CD4-positive, alpha-beta memory T cell (primary cell): ENCODE results near the gene GCK. TPM values are rescaled to one million over a fixed set of nuclear protein-coding genes. Genes with fewer than 3 reads are reported as not detected.

Experiments
- CTCF ChIA-PET: fragments of 350-600 bp; sonication (Branson Sonifier 250); formaldehyde crosslinking; loops from one replicate; lab custom pipeline; 2021; ENCODE audit warnings: inconsistent platforms; ENCODE audit not compliant: partially characterized antibody; lab: Charles Lee
- POLR2A ChIA-PET: fragments of 350-600 bp; sonication (Branson Sonifier 250); formaldehyde crosslinking; loops from one replicate; lab custom pipeline; 2021; ENCODE audit not compliant: partially characterized antibody; lab: Charles Lee
- DNase-seq, 5 donors: peaks; one replicate each; pipeline versions ENCODE4 v3.0.0 to v3.0.0-alpha.2; 2020 to 2022; ENCODE audit warnings: mixed read lengths in 1 of 5
- H3K27ac ChIP-seq: one replicate; pipeline ENCODE4 v1.7.0; 2013; ENCODE audit warnings: low read depth, low read length
- H3K27me3 ChIP-seq: 2 replicates; pipeline ENCODE4 v1.7.0; 2013; ENCODE audit warnings: mild to moderate bottlenecking, low read length, moderate library complexity; ENCODE audit not compliant: insufficient read depth
- H3K36me3 ChIP-seq: 2 replicates; pipeline ENCODE4 v1.7.0; 2013; ENCODE audit warnings: mild to moderate bottlenecking, low read length, moderate library complexity; ENCODE audit not compliant: insufficient read depth
- H3K4me1 ChIP-seq: 2 replicates; pipeline ENCODE4 v1.7.0; 2013; ENCODE audit warnings: mild to moderate bottlenecking, low read length, moderate library complexity; ENCODE audit not compliant: insufficient read depth
- H3K4me3 ChIP-seq, 2 donors: one replicate each; pipeline ENCODE4 v1.7.0; 2013; ENCODE audit warnings: low read length in 2 of 2, mild to moderate bottlenecking in 1 of 2
- H3K9me3 ChIP-seq, 2 donors: one replicate each; pipeline ENCODE4 v1.7.0; 2013; ENCODE audit warnings: low read length in 2 of 2, control low read depth in 1 of 2; ENCODE audit not compliant: control insufficient read depth in 1 of 2
- H3K27ac Mint-ChIP-seq, 7 donors: one replicate each; pipeline ENCODE4 v1.8.0; 2020 to 2021; ENCODE audit warnings: mixed read lengths in 7 of 7, mild to moderate bottlenecking in 6 of 7, inconsistent platforms in 3 of 7, moderate library complexity in 3 of 7
- H3K27me3 Mint-ChIP-seq, 2 donors: one replicate each; pipeline ENCODE4 v1.8.0; 2020 to 2021; ENCODE audit warnings: mixed read lengths in 2 of 2
- H3K36me3 Mint-ChIP-seq, 2 donors: one replicate each; pipeline ENCODE4 v1.8.0; 2020 to 2021; ENCODE audit warnings: mixed read lengths in 2 of 2, inconsistent platforms in 1 of 2, mild to moderate bottlenecking in 1 of 2
- H3K4me1 Mint-ChIP-seq, 4 donors: one replicate each; pipeline ENCODE4 v1.8.0; 2020 to 2021; ENCODE audit warnings: mixed read lengths in 4 of 4, mild to moderate bottlenecking in 1 of 4
- H3K4me3 Mint-ChIP-seq, 8 donors: one replicate each; pipeline ENCODE4 v1.8.0; 2020 to 2021; ENCODE audit warnings: mixed read lengths in 8 of 8, mild to moderate bottlenecking in 7 of 8, moderate library complexity in 6 of 8, inconsistent platforms in 3 of 8
- H3K9me3 Mint-ChIP-seq, 8 donors: one replicate each; pipeline ENCODE4 v1.8.0; 2020 to 2021; ENCODE audit warnings: mixed read lengths in 8 of 8, mild to moderate bottlenecking in 5 of 8, inconsistent platforms in 3 of 8, moderate library complexity in 1 of 8
- intact Hi-C: fragments of 100-400 bp; cut with micrococcal nuclease; formaldehyde crosslinking; loops from one replicate; pipeline ENCODE4 v1.15.1; 2023
- polyA plus RNA-seq, 2 donors: library from polyadenylated mRNA; unstranded; fragments of 300-500 nt; fragmentation: Illumina TruSeq; gene quantifications; one replicate each; pipeline ENCODE4 v1.2.3, GENCODE V29; 2021
- total RNA-seq, 2 experiments: library from RNA; stranded (reverse); gene quantifications; one replicate each; pipeline ENCODE4 v1.2.3, GENCODE V29; 2021

The GCK gene
- total and polyA plus RNA-seq, 4 experiments from 2014 or later = 0.33 to 0.38 TPM; not detected in 2

DNA sequence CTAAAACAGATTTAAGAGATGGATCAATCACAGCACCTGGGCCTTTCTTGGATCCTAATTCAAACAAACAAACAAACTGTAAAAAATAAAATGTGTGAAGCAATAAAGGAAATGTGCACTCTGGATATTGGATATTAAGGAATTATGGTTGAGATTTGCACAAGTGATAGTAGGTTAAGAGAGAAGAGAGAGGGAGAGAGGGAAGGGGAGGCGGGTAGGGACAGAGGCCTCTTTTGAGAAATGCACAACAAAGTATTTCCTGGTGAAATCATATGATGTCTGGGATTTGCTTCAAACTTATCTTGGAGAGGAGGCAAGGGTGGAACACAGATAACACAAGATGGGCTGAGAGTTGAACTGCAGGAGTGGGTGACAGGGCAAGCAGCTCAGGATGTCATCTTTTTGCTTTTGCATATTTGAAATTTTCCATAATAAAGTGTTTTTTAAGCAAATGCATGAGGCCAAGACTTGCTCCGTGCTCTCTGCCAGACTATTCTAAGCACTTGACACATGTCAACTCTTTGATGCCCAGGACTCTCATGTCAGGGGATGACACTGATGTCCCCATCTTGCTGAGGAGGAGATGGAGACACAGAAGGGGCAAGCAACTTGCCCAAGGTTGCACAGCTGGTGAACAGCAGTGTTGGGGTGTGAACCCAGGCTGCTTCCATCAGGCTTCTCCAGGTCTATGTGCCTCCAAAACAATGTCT, 94.2 kb downstream of the GCK start:
- intact Hi-C loops = no loop called here
- no peak for DNase-seq
- ChIA-PET POLR2A (no interaction called here), CTCF (no interaction called here)
- H3K27me3 ChIP-seq = no peaks in the 10 kb centered on the region
- H3K27ac ChIP-seq = no peak overlapping the region
- Mint-ChIP-seq H3K4me1 (peaks cover 0 to 5% (median under 1%) of the 10 kb centered on the region in 4 donors), H3K9me3 (no peaks in the 10 kb centered on the region), H3K27me3 (peaks cover 0 to 2% of the 10 kb centered on the region in 2 donors), H3K27ac (no peak overlapping the region), H3K4me3 (no peak overlapping the region), H3K36me3 (no peaks in the 10 kb centered on the region)
- H3K4me3 ChIP-seq = no peak overlapping the region
- H3K9me3 ChIP-seq = no peaks in the 10 kb centered on the region
- H3K36me3 ChIP-seq = no peaks in the 10 kb centered on the region
- H3K4me1 ChIP-seq = no peaks in the 10 kb centered on the region

- Mint-ChIP-seq H3K27me3 (peaks cover 0 to 2% of the 10 kb centered on the region in 2 donors), H3K36me3 (no peaks in the 10 kb centered on the region), H3K4me1 (peaks cover 0 to 5% (median under 1%) of the 10 kb centered on the region in 4 donors), H3K27ac (no peak overlapping the region), H3K4me3 (no peak overlapping the region), H3K9me3 (no peaks in the 10 kb centered on the region)
- Histone ChIP-seq H3K27ac (no peak overlapping the region), H3K4me1 (no peaks in the 10 kb centered on the region), H3K36me3 (no peaks in the 10 kb centered on the region), H3K4me3 (no peak overlapping the region), H3K27me3 (no peaks in the 10 kb centered on the region), H3K9me3 (no peaks in the 10 kb centered on the region)
- DNase-seq = no peak
- intact Hi-C loops = no loop called here
- POLR2A ChIA-PET = no interaction called here
- CTCF ChIA-PET = no interaction called here
Measured at GRCh38 chr7:44094365-44094764, 94.9 kb downstream of the GCK start.

Other genes starting within 250 kb of the GCK start
- gene SPDYE1, start 191.5 kb downstream of the GCK start, total RNA-seq = under 1 TPM in 1 of 2 experiments, not detected in 1; 0.17 TPM
- gene SPDYE1, start 191.5 kb downstream of the GCK start, polyA plus RNA-seq = under 1 TPM in 1 of 2 donors, not detected in 1; 0.49 TPM
- gene DBNL, start 144.7 kb downstream of the GCK start, total RNA-seq = 100 to 1,000 TPM; 157 to 166 TPM
- gene DBNL, start 144.7 kb downstream of the GCK start, polyA plus RNA-seq = 100 to 1,000 TPM; 177 to 250 TPM
- gene PGAM2, start 123.9 kb downstream of the GCK start, total RNA-seq = 1 to 10 TPM; 1.1 to 1.5 TPM
- not detected for gene PGAM2, start 123.9 kb downstream of the GCK start, polyA plus RNA-seq
- 10 to 100 TPM; 64.8 to 67.2 TPM for gene POLM, start 106.9 kb downstream of the GCK start, total RNA-seq
- 10 to 100 TPM in 1 of 2 donors, 1 to 10 TPM in 1; 8.0 to 18.2 TPM for gene POLM, start 106.9 kb downstream of the GCK start, polyA plus RNA-seq
- gene AEBP1, start 85.1 kb downstream of the GCK start, total RNA-seq = 1 to 10 TPM; 7.8 TPM
- gene AEBP1, start 85.1 kb downstream of the GCK start, polyA plus RNA-seq = 1 to 10 TPM in 1 of 2 donors, under 1 TPM in 1; 0.20 to 2.3 TPM
- 10 to 100 TPM; 48.7 to 61.0 TPM for gene POLD2, start 65.9 kb downstream of the GCK start, total RNA-seq
- gene POLD2, start 65.9 kb downstream of the GCK start, polyA plus RNA-seq = 10 to 100 TPM; 89.4 to 94.4 TPM
- gene MYL7, start 48.1 kb downstream of the GCK start, total RNA-seq = not detected
- not detected for gene MYL7, start 48.1 kb downstream of the GCK start, polyA plus RNA-seq
- gene YKT6, start 11.5 kb upstream of the GCK start, total RNA-seq = 10 to 100 TPM; 62.7 to 63.2 TPM
- 10 to 100 TPM; 41.6 to 42.5 TPM for gene YKT6, start 11.5 kb upstream of the GCK start, polyA plus RNA-seq
- not detected for gene CAMK2B, start 136.2 kb upstream of the GCK start, total RNA-seq
- gene CAMK2B, start 136.2 kb upstream of the GCK start, polyA plus RNA-seq = not detected